WTC11 (cell line): Measurements from ENCODE around the gene C6orf47. TPM values are rescaled to one million over a fixed set of nuclear protein-coding genes. Genes with fewer than 3 reads are reported as not detected.

Experiments
- ATAC-seq: fragments of 200-7000 bp; cut with Tn5 transposase; 2 replicates; pipeline ENCODE4 v1.10.0; 2021; ENCODE audit warnings: mild to moderate bottlenecking, moderate library complexity
- CTCF ChIA-PET: fragments of 300-600 bp; sonication (Branson Sonifier 250); formaldehyde crosslinking; loops from one replicate; lab custom pipeline; 2021; ENCODE audit warnings: antibody characterized with exemption; lab: Charles Lee
- POLR2A ChIA-PET: fragments of 350-600 bp; sonication (Branson Sonifier 250); formaldehyde crosslinking; loops from one replicate; lab custom pipeline; 2021; ENCODE audit warnings: antibody characterized with exemption; lab: Charles Lee
- DNase-seq: peaks from one replicate; pipeline ENCODE4 v3.0.0; 2021; ENCODE audit warnings: low spot score
- H3K27ac Mint-ChIP-seq: 2 replicates; pipeline ENCODE4 v1.8.0; 2021; ENCODE audit warnings: mixed read lengths
- H3K27me3 Mint-ChIP-seq: 2 replicates; pipeline ENCODE4 v1.8.0; 2021; ENCODE audit warnings: low read depth, mild to moderate bottlenecking, moderate library complexity, mixed read lengths
- H3K36me3 Mint-ChIP-seq: 2 replicates; pipeline ENCODE4 v1.8.0; 2021; ENCODE audit warnings: mixed read lengths
- H3K4me1 Mint-ChIP-seq: 2 replicates; pipeline ENCODE4 v1.8.0; 2022; ENCODE audit warnings: mixed read lengths
- H3K4me3 Mint-ChIP-seq: 2 replicates; pipeline ENCODE4 v1.8.0; 2021; ENCODE audit warnings: mild to moderate bottlenecking, moderate library complexity, mixed read lengths
- H3K9me3 Mint-ChIP-seq: 2 replicates; pipeline ENCODE4 v1.8.0; 2021; ENCODE audit warnings: mixed read lengths
- ARID4B ChIP-seq: sonication (generic); formaldehyde crosslinking; IDR thresholded peaks from 2 replicates; pipeline ENCODE4 v1.8.0; 2023; ENCODE audit warnings: missing genetic modification reagents, mild to moderate bottlenecking, borderline replicate concordance
- ATF2 ChIP-seq: sonication (generic); formaldehyde crosslinking; IDR thresholded peaks from 2 replicates; pipeline ENCODE4 v1.8.1; 2022; ENCODE audit warnings: low read depth, missing genetic modification reagents, borderline replicate concordance
- CBFB ChIP-seq: sonication (generic); formaldehyde crosslinking; IDR thresholded peaks from 2 replicates; pipeline ENCODE4 v1.8.1; 2022; ENCODE audit warnings: mild to moderate bottlenecking, low read depth, missing genetic modification reagents
- CREM ChIP-seq: sonication (generic); formaldehyde crosslinking; IDR thresholded peaks from 2 replicates; pipeline ENCODE4 v1.8.1; 2022; ENCODE audit warnings: mild to moderate bottlenecking, missing genetic modification reagents, moderate library complexity
- E2F1 ChIP-seq: sonication (generic); formaldehyde crosslinking; IDR thresholded peaks from 2 replicates; pipeline ENCODE4 v1.8.0; 2022; ENCODE audit warnings: mild to moderate bottlenecking, missing genetic modification reagents
- EMX1 ChIP-seq: fragments of 250-450 bp; sonication (Bioruptor Pico); IDR thresholded peaks from 2 replicates; pipeline ENCODE4 v1.8.0; 2021; ENCODE audit warnings: mild to moderate bottlenecking
- ETV6 ChIP-seq: sonication (generic); formaldehyde crosslinking; IDR thresholded peaks from 2 replicates; pipeline ENCODE4 v1.8.1; 2022; ENCODE audit warnings: mild to moderate bottlenecking, missing genetic modification reagents
- FOXP4 ChIP-seq: sonication (generic); formaldehyde crosslinking; IDR thresholded peaks from 2 replicates; pipeline ENCODE4 v1.8.0; 2022; ENCODE audit warnings: mild to moderate bottlenecking, missing genetic modification reagents
- GABPB1 ChIP-seq: sonication (generic); formaldehyde crosslinking; IDR thresholded peaks from 2 replicates; pipeline ENCODE4 v1.8.1; 2023; ENCODE audit warnings: mild to moderate bottlenecking, missing genetic modification reagents
- HMGXB4 ChIP-seq: sonication (generic); formaldehyde crosslinking; IDR thresholded peaks from 2 replicates; pipeline ENCODE4 v1.8.1; 2023; ENCODE audit warnings: mild to moderate bottlenecking, moderate library complexity, missing genetic modification reagents
- MYBL2 ChIP-seq: sonication (generic); formaldehyde crosslinking; IDR thresholded peaks from 2 replicates; pipeline ENCODE4 v1.8.1; 2023; ENCODE audit warnings: mild to moderate bottlenecking, moderate library complexity, missing genetic modification reagents
- PRRX2 ChIP-seq: fragments of 250-450 bp; sonication (Bioruptor Pico); IDR thresholded peaks from 2 replicates; pipeline ENCODE4 v1.8.0; 2021; ENCODE audit warnings: mild to moderate bottlenecking
- SMAD4 ChIP-seq: sonication (generic); formaldehyde crosslinking; IDR thresholded peaks from 2 replicates; pipeline ENCODE4 v1.8.0; 2022; ENCODE audit warnings: mild to moderate bottlenecking, missing genetic modification reagents
- TCF7 ChIP-seq: sonication (generic); formaldehyde crosslinking; IDR thresholded peaks from 2 replicates; pipeline ENCODE4 v1.8.0; 2022; ENCODE audit warnings: mild to moderate bottlenecking, low read depth, missing genetic modification reagents, moderate library complexity
- TP53 ChIP-seq: sonication (generic); formaldehyde crosslinking; IDR thresholded peaks from 2 replicates; pipeline ENCODE4 v1.8.1; 2023; ENCODE audit warnings: mild to moderate bottlenecking, missing genetic modification reagents
- ZBTB21 ChIP-seq: sonication (generic); formaldehyde crosslinking; IDR thresholded peaks from 2 replicates; pipeline ENCODE4 v1.8.1; 2023; ENCODE audit warnings: mild to moderate bottlenecking, missing genetic modification reagents, borderline replicate concordance
- ZNF121 ChIP-seq: sonication (generic); formaldehyde crosslinking; IDR thresholded peaks from 2 replicates; pipeline ENCODE4 v1.8.0; 2023; ENCODE audit warnings: missing genetic modification reagents
- ZNF263 ChIP-seq: sonication (generic); formaldehyde crosslinking; IDR thresholded peaks from 2 replicates; pipeline ENCODE4 v1.8.1; 2022; ENCODE audit warnings: low read depth, mild to moderate bottlenecking, moderate library complexity, missing genetic modification reagents
- ZNF281 ChIP-seq: sonication (generic); formaldehyde crosslinking; IDR thresholded peaks from 2 replicates; pipeline ENCODE4 v1.8.0; 2023; ENCODE audit warnings: mild to moderate bottlenecking, missing genetic modification reagents
- ZNF317 ChIP-seq: sonication (generic); formaldehyde crosslinking; IDR thresholded peaks from 2 replicates; pipeline ENCODE4 v1.8.1; 2023; ENCODE audit warnings: low read depth, mild to moderate bottlenecking, moderate library complexity, missing genetic modification reagents, borderline replicate concordance
- ZNF416 ChIP-seq: fragments of 250-450 bp; sonication (Bioruptor Pico); IDR thresholded peaks from 2 replicates; pipeline ENCODE4 v1.9.0; 2021; ENCODE audit warnings: mild to moderate bottlenecking, inconsistent platforms
- ZNF423 ChIP-seq: fragments of 250-450 bp; sonication (Bioruptor Pico); IDR thresholded peaks from 2 replicates; pipeline ENCODE4 v2.1.2; 2022; ENCODE audit warnings: mild to moderate bottlenecking, moderate library complexity
- total RNA-seq: library from RNA; stranded (reverse); gene quantifications from 3 replicates; pipeline ENCODE4 v1.2.3, GENCODE V29; 2021

The C6orf47 gene
- total RNA-seq, 1 experiment from 2014 or later = 16.3 TPM

- H3K9me3 Mint-ChIP-seq = no peaks in the 10 kb centered on the region
- ATAC-seq (peak; percentile 22), DNase-seq (peak; percentile 54)
- peaks cover 16% of the 10 kb centered on the region for H3K4me1 Mint-ChIP-seq
- ChIA-PET CTCF (interaction anchor here (0.6 to 2.9 kb wide), 24 partner anchors 8 to 1157 kb away, joined by 3 to 26 read pairs (median 8); partner anchors contain the start of genes ABHD16A, ATP6V1G2, CLIC1 and DDAH2), POLR2A (interaction anchor here (0.5 to 1.5 kb wide), 7 partner anchors 46 to 193 kb away, joined by 3 to 8 read pairs (median 4); partner anchors contain the start of genes HSPA1B and NEU1)
- TF ChIP-seq ZNF281 (CRISPR knock-in tag) = no peak
- TF ChIP-seq SMAD4 = no peak
- no peak for TF ChIP-seq ZNF416
- TF ChIP-seq ZNF317 = no peak
- no peak for TF ChIP-seq ZNF263 (CRISPR knock-in tag)
- no peak for TF ChIP-seq EMX1 (CRISPR knock-in tag)
- no peak for TF ChIP-seq TCF7 (CRISPR knock-in tag)
- TF ChIP-seq ATF2 (CRISPR knock-in tag) = no peak
- no peak for TF ChIP-seq PRRX2 (CRISPR knock-in tag)
- TF ChIP-seq ZNF423 (CRISPR knock-in tag) = 0 out of 2 replicates have a peak, but pooled peaks have one; percentile 39
- 0 out of 2 replicates have a peak, but pooled peaks have one; percentile 35 for TF ChIP-seq HMGXB4 (CRISPR knock-in tag)
- TF ChIP-seq TP53 (CRISPR knock-in tag) = no peak
- no peak for TF ChIP-seq CREM (CRISPR knock-in tag)
- no peak for TF ChIP-seq MYBL2 (CRISPR knock-in tag)
- TF ChIP-seq ZNF121 = no peak
- TF ChIP-seq CBFB (CRISPR knock-in tag) = no peak
- TF ChIP-seq ETV6 (CRISPR knock-in tag) = 0 out of 2 replicates have a peak, but pooled peaks have one; percentile 36
- TF ChIP-seq ZBTB21 (CRISPR knock-in tag) = no peak
- no peak for TF ChIP-seq E2F1 (CRISPR knock-in tag)
- no peak for TF ChIP-seq FOXP4
- TF ChIP-seq GABPB1 (CRISPR knock-in tag) = no peak
- TF ChIP-seq ARID4B = 0 out of 2 replicates have a peak, but pooled peaks have one; percentile 22
- peak overlapping the region; percentile 89 for H3K4me3 Mint-ChIP-seq
- no peak overlapping the region for H3K27ac Mint-ChIP-seq
- peaks cover 24% of the 10 kb centered on the region for H3K27me3 Mint-ChIP-seq
- H3K36me3 Mint-ChIP-seq = no peaks in the 10 kb centered on the region
Measured at GRCh38 chr6:31681135-31681671, 20.6 kb upstream of the C6orf47 start.
